Endothelial cell of umbilical vein (primary cell): ENCODE measurements around the gene DRICH1. TPM values are rescaled to one million over a fixed set of nuclear protein-coding genes. Genes with fewer than 3 reads are reported as not detected.

Source experiments
- BruUV-seq: library from RNA; stranded (reverse); fragments of 400-500 nt; replicated peaks from 2 replicates; lab custom pipeline; 2021; lab: Mats Ljungman, UMichigan
- CTCF ChIA-PET: fragments of 300-600, 350-600 bp; sonication (Branson Sonifier 250); formaldehyde crosslinking; loops from one replicate; lab custom pipeline; 2021; ENCODE audit warnings: antibody characterized with exemption, inconsistent platforms; lab: Charles Lee
- POLR2A ChIA-PET: fragments of 300-600, 350-600 bp; sonication (Branson Sonifier 250); formaldehyde crosslinking; loops from one replicate; lab custom pipeline; 2021; ENCODE audit warnings: antibody characterized with exemption, inconsistent platforms; lab: Charles Lee
- DNase-seq: peaks from one replicate; pipeline ENCODE4 v3.0.0-alpha.2; 2011; ENCODE audit warnings: low read depth, low spot score
- FAIRE-seq: peaks from 2 replicates; lab custom pipeline; 2011; peaks lifted over from hg19 to GRCh38; lab: Jason Lieb, UNC
- H2AFZ ChIP-seq: 2 replicates; pipeline ENCODE4 v1.6.0; 2012; ENCODE audit warnings: low read depth, low read length, control low read depth, inconsistent platforms
- H3K27ac ChIP-seq: 2 replicates; pipeline ENCODE4 v1.5.1; 2011; ENCODE audit warnings: low read depth, mild to moderate bottlenecking, control low read depth, low read length, moderate library complexity; ENCODE audit not compliant: insufficient read depth
- H3K27me3 ChIP-seq, 2 experiments: 2 replicates each; pipeline versions ENCODE4 v1.6.0 to v1.6.1; 2011; ENCODE audit warnings: low read length in 2 of 2, mixed read lengths in 1 of 2; ENCODE audit not compliant: control insufficient read depth in 2 of 2, insufficient read depth in 2 of 2
- H3K36me3 ChIP-seq, 2 experiments: 2 replicates in 1 of 2; 3 replicates in 1 of 2; pipeline ENCODE4 v1.5.1; 2011; ENCODE audit warnings: low read length in 2 of 2, mild to moderate bottlenecking in 1 of 2, moderate library complexity in 1 of 2; ENCODE audit not compliant: control insufficient read depth in 2 of 2, insufficient read depth in 2 of 2; ENCODE audit errors: extremely low read depth in 1 of 2
- H3K4me1 ChIP-seq: 3 replicates; pipeline ENCODE4 v1.5.1; 2011; ENCODE audit warnings: mild to moderate bottlenecking, low read length; ENCODE audit not compliant: control insufficient read depth, insufficient read depth; ENCODE audit errors: extremely low read depth
- H3K4me2 ChIP-seq: 2 replicates; pipeline ENCODE4 v1.6.1; 2011; ENCODE audit warnings: low read length, control low read depth, mixed read lengths; ENCODE audit not compliant: insufficient read depth
- H3K4me3 ChIP-seq, 3 experiments: fragments of 200-600 bp in 1 of 3; sonication (generic), shearing (Covaris generic) in 1 of 3; replicated peaks in 1 of 3; 2 replicates each; pipeline ENCODE4 v1.5.1; 2011 to 2016; ENCODE audit warnings: control low read depth in 3 of 3, low read length in 3 of 3, mild to moderate bottlenecking in 2 of 3, inconsistent platforms in 1 of 3, low read depth in 1 of 3, moderate library complexity in 1 of 3; ENCODE audit not compliant: insufficient read depth in 1 of 3
- H3K79me2 ChIP-seq: 2 replicates; pipeline ENCODE4 v1.6.0; 2012; ENCODE audit warnings: low read length, inconsistent platforms; ENCODE audit not compliant: control insufficient read depth, insufficient read depth
- H3K9ac ChIP-seq: replicated peaks from 2 replicates; pipeline ENCODE3; 2011; ENCODE audit warnings: low read length, control low read depth; ENCODE audit not compliant: insufficient read depth; ENCODE audit errors: extremely low read depth
- H3K9me1 ChIP-seq: replicated peaks from 3 replicates; pipeline ENCODE4 v1.6.0; 2011; ENCODE audit warnings: mild to moderate bottlenecking, low read length; ENCODE audit not compliant: control insufficient read depth, insufficient read depth; ENCODE audit errors: extremely low read depth
- H3K9me3 ChIP-seq: replicated peaks from 2 replicates; pipeline ENCODE4 v1.5.1; 2012; ENCODE audit warnings: low read length, inconsistent platforms; ENCODE audit not compliant: control insufficient read depth, insufficient read depth
- H4K20me1 ChIP-seq: replicated peaks from 2 replicates; pipeline ENCODE3; 2011; ENCODE audit warnings: mild to moderate bottlenecking, low read length; ENCODE audit not compliant: control insufficient read depth, insufficient read depth; ENCODE audit errors: extremely low read depth
- CTCF ChIP-seq, 2 donors: IDR thresholded peaks; 1 replicate in 1 of 2; 2 replicates in 1 of 2; pipeline ENCODE4 v1.5.1; 2011; ENCODE audit warnings: low read length in 2 of 2, mild to moderate bottlenecking in 2 of 2, moderate library complexity in 2 of 2, control low read depth in 1 of 2, inconsistent platforms in 1 of 2, low read depth in 1 of 2; ENCODE audit not compliant: insufficient read depth in 1 of 2; ENCODE audit errors: extremely low read depth in 1 of 2
- EZH2 ChIP-seq: IDR thresholded peaks from 2 replicates; pipeline ENCODE4 v1.6.1; 2012; ENCODE audit warnings: borderline replicate concordance, low read depth, mild to moderate bottlenecking, moderate library complexity, low read length, inconsistent platforms; ENCODE audit not compliant: severe bottlenecking
- FOS ChIP-seq: IDR thresholded peaks from 2 replicates; pipeline ENCODE4 v1.6.1; 2011; ENCODE audit warnings: mild to moderate bottlenecking, low read length, moderate library complexity, borderline replicate concordance; ENCODE audit not compliant: insufficient read depth
- GATA2 ChIP-seq: IDR thresholded peaks from 2 replicates; pipeline ENCODE4 v1.7.0; 2011; ENCODE audit warnings: low read depth, mild to moderate bottlenecking, moderate library complexity, mixed read lengths, low read length; ENCODE audit not compliant: insufficient read length, insufficient read depth
- JUN ChIP-seq: IDR thresholded peaks from 2 replicates; pipeline ENCODE4 v1.6.1; 2011; ENCODE audit warnings: borderline replicate concordance, low read depth; ENCODE audit not compliant: insufficient read length, insufficient read depth
- MYC ChIP-seq: IDR thresholded peaks from one replicate; pipeline ENCODE4 v1.6.1; 2011; ENCODE audit warnings: mild to moderate bottlenecking, low read depth, low read length
- POLR2A ChIP-seq: IDR thresholded peaks from 2 replicates; pipeline ENCODE4 v1.6.1; 2012; ENCODE audit warnings: low read depth, mild to moderate bottlenecking, control low read depth, low read length
- dilution Hi-C: fragments of 300-500 bp; cut with MboI; formaldehyde crosslinking; loops from one replicate; pipeline ENCODE4 v1.15.0; 2019; ENCODE audit warnings: low sequenced_read_pairs; ENCODE audit not compliant: extremely low pct_ligation_motif_present
- intact Hi-C: fragments of 100-400 bp; cut with micrococcal nuclease; formaldehyde crosslinking; loops from one replicate; pipeline ENCODE4 v1.10.0; 2022
- polyA plus RNA-seq, 4 experiments: library from polyadenylated mRNA; depleted of rRNA in 3 of 4; stranded (reverse) in 3 of 4; unstranded in 1 of 4; fragments of >200 nt; gene quantifications; 2 replicates each; pipeline versions ENCODE4 v1.2.1 to v1.2.3, GENCODE V29; 2011 to 2012; ENCODE audit warnings: missing spikeins in 1 of 4
- total RNA-seq: library from RNA; stranded (reverse); gene quantifications from 2 replicates; pipeline ENCODE4 v1.2.3, GENCODE V29; 2021

The DRICH1 gene
- total and polyA plus RNA-seq, 2 donors (not counting 3 experiments of a cell fraction or from before 2014, with no cell fraction given), result 0.25 TPM; not detected in 1

- dilution Hi-C loops (no loop called here), intact Hi-C loops (no loop called here)
- Histone ChIP-seq H4K20me1 (no peaks in the 10 kb centered on the region), H3K9me1 (no peaks in the 10 kb centered on the region), H3K27ac (no peak overlapping the region), H3K9me3 (no peaks in the 10 kb centered on the region), H3K79me2 (no peaks in the 10 kb centered on the region), H3K27me3 (no peaks in the 10 kb centered on the region), H3K9ac (no peak overlapping the region), H3K4me2 (no peak overlapping the region), H3K4me1 (no peaks in the 10 kb centered on the region), H3K4me3 (no peak overlapping the region), H3K36me3 (no peaks in the 10 kb centered on the region), H2AFZ (no peak overlapping the region)
- FAIRE-seq (no peak), DNase-seq (no peak)
- ChIA-PET POLR2A (no interaction called here), CTCF (interaction anchor here (1.5 to 1.7 kb wide), 2 partner anchors 8 to 15 kb away, joined by 6 to 14 read pairs; no protein-coding TSS in a partner anchor)
- TF ChIP-seq POLR2A (no peak), CTCF (IDR thresholded peaks at IDR 0.05; ENCODE audit: extremely low read depth in 1 of 2, insufficient read depth in 1 of 2, low read depth in 1 of 2, low read length in 2 of 2) (no peak), FOS (no peak), EZH2 (no peak), JUN (no peak), GATA2 (no peak), MYC (no peak)
- no TSS peak for BruUV-seq
These were observed 55.4 kb downstream of the DRICH1 start for GRCh38 chr22:23576681-23577080.
